ENCODE data around the gene CADM1. TPM values are rescaled to one million over a fixed set of nuclear protein-coding genes. Genes with fewer than 3 reads are reported as not detected.
A peak's percentile ranks its signal among the peaks of the same experiment; 100 is the strongest.

CADM1 gene
- total and polyA plus RNA-seq, 8 donors, result 0.58 to 29.7 (median 5.3) TPM

DNA sequence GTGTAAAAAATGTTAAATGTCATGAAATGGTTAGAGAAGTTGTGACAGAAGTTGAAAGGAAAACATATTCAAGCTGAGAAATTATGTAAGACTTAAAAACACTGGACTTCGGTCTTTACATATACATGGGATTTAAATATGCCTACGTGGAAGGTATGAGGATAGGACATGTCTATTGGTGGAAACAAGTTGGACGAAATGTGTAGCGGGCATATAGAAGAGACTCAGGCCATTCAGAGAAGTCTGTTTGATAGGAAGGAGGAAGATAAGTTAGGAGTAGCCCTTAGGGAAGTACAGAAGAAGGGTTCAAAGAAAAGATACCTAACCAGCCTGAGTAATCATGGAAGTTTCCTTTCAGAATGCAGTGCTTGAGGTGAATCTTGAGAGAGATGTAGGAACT is 14.7 kb downstream of the CADM1 start:
- no peaks in the 10 kb centered on the region for H3K27me3 ChIP-seq
- no peaks in the 10 kb centered on the region for H3K9me3 ChIP-seq
- peaks cover 0 to 10% (median 0%) of the 10 kb centered on the region in 4 donors for H3K4me1 ChIP-seq
- DNase-seq, result no peak
- WGBS, 5 donors, result 91 to 97% (median 94%) methylated on average over 4 of the region's 4 CpGs
- no peak for TF ChIP-seq POLR2A (IDR thresholded peaks at IDR 0.05)
- TF ChIP-seq POLR2AphosphoS5 (IDR thresholded peaks at IDR 0.05), result no peak
- TF ChIP-seq, protein P1, sequence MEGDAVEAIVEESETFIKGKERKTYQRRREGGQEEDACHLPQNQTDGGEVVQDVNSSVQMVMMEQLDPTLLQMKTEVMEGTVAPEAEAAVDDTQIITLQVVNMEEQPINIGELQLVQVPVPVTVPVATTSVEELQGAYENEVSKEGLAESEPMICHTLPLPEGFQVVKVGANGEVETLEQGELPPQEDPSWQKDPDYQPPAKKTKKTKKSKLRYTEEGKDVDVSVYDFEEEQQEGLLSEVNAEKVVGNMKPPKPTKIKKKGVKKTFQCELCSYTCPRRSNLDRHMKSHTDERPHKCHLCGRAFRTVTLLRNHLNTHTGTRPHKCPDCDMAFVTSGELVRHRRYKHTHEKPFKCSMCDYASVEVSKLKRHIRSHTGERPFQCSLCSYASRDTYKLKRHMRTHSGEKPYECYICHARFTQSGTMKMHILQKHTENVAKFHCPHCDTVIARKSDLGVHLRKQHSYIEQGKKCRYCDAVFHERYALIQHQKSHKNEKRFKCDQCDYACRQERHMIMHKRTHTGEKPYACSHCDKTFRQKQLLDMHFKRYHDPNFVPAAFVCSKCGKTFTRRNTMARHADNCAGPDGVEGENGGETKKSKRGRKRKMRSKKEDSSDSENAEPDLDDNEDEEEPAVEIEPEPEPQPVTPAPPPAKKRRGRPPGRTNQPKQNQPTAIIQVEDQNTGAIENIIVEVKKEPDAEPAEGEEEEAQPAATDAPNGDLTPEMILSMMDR (IDR thresholded peaks at IDR 0.05), result no peak
- TF ChIP-seq EP300 (IDR thresholded peaks at IDR 0.05), result no peak
- H3K36me3 ChIP-seq, result no peaks in the 10 kb centered on the region
- intact Hi-C loops (cut with DNase I; ENCODE audit: low total_unique reads), result no loop called here
- no peak overlapping the region for H3K27ac ChIP-seq
- no peak overlapping the region for H3K4me3 ChIP-seq

DNA sequence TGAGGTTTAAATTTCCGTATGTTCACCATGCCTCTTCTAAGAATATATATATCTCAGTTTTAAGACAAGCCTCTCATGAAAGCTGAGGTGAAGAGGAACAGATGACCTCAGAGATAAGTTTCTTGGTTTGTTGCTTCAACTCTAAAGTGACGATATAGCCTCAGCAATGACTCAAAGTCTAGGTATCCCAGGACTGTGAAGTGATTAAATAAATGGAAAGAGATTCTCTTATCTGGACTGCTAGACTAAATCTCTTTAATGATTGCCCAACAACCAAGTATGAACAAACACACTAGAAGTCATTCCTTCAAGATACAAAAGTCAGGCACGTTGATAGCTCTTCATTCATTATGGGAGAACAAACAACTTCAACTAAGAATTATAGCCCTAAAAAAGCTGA is 15.3 kb downstream of the CADM1 start:
- Histone ChIP-seq H3K4me3 (no peak overlapping the region), H3K4me1 (peaks cover 0 to 9% (median 0%) of the 10 kb centered on the region in 4 donors), H3K36me3 (no peaks in the 10 kb centered on the region), H3K9me3 (no peaks in the 10 kb centered on the region), H3K27me3 (no peaks in the 10 kb centered on the region), H3K27ac (no peak overlapping the region)
- no peak for DNase-seq
- TF ChIP-seq EP300 (IDR thresholded peaks at IDR 0.05), result no peak
- TF ChIP-seq POLR2AphosphoS5 (IDR thresholded peaks at IDR 0.05), result peak in 1 of 3 donors; percentile 15
- 42 to 55% (median 46%) methylated on average over 3 of the region's 3 CpGs for WGBS, 5 donors
- intact Hi-C loops (cut with DNase I; ENCODE audit: low total_unique reads), result no loop called here

DNA sequence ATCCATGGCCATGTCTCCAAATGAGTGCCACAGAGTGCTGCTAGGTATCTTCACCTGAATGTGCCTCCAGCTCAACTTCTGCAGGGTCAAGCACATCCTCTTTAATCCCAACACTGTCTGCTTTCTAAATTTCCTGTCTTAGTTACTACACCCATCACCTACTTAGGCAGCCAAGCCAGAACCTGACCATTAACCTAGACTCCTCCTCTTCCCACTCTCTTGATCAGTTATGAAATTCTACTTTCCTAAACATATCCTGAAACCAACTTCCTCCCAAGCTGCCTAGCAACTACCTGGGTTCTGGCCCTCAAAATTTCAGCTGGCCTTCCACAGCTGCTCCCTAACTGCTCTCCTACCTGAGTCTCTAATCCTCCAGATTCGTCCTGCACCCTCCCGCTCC is 22.7 kb downstream of the CADM1 start:
- H3K4me3 ChIP-seq, result no peak overlapping the region
- H3K4me1 ChIP-seq, result no peaks in the 10 kb centered on the region
- intact Hi-C loops (cut with DNase I; ENCODE audit: low total_unique reads), result no loop called here
- DNase-seq, result no peak
- TF ChIP-seq, protein P1 (IDR thresholded peaks at IDR 0.05), result no peak
- TF ChIP-seq EP300 (IDR thresholded peaks at IDR 0.05) (no peak), POLR2A (IDR thresholded peaks at IDR 0.05) (no peak), POLR2AphosphoS5 (IDR thresholded peaks at IDR 0.05) (no peak)
- no peaks in the 10 kb centered on the region for H3K9me3 ChIP-seq
- WGBS, 5 donors, result 83 to 92% (median 90%) methylated on average over 2 of the region's 2 CpGs
- no peaks in the 10 kb centered on the region for H3K36me3 ChIP-seq
- no peak overlapping the region for H3K27ac ChIP-seq
- no peaks in the 10 kb centered on the region for H3K27me3 ChIP-seq

DNA sequence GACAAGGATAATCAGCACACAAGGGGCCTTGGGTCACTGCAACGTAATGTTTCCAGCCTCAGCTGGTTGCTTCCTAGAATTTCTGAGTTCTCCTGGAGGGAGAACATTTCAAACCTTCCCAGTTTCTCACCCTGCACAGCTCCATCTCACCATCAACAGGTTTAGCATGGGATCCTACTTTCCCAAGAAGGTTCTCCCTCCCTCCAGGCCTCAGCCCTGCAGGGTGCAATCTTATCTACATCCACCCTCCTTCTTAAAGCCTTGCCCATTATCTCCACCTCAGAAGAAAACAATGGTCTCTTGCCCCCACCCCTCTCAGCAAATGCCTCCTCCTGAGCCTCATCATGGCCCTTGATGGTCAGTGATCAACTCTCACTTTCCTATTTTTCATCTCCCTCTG is 23.6 kb downstream of the CADM1 start:
- Histone ChIP-seq H3K27me3 (no peaks in the 10 kb centered on the region), H3K4me3 (no peak overlapping the region), H3K9me3 (no peaks in the 10 kb centered on the region), H3K27ac (no peak overlapping the region), H3K36me3 (no peaks in the 10 kb centered on the region), H3K4me1 (no peaks in the 10 kb centered on the region)
- WGBS, 5 donors, result 67 to 89% (median 78%) methylated on average over 1 of the region's 1 CpG
- no peak for TF ChIP-seq POLR2A (IDR thresholded peaks at IDR 0.05)
- intact Hi-C loops (cut with DNase I; ENCODE audit: low total_unique reads), result no loop called here
- no peak for DNase-seq

DNA sequence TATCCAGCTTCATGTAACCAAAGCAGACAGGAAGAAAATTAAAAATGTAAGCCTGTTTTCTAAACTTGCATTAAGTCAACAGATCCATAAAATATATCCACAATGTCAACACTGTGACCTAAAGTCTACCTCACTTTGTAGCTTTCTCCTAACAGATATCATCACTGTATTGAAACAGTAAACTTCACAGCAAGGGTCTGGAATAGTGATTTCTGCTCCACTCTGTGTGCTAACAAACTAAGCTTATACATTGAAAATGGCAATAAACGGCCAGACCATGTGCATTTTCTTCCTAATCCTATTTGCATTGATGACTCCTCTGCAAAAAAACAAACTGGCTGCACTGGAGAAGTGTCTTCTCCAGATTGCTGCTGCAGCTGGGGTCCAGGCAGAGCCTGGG is 26.8 kb downstream of the CADM1 start:
- no peak for TF ChIP-seq EP300 (IDR thresholded peaks at IDR 0.05)
- TF ChIP-seq POLR2AphosphoS5 (IDR thresholded peaks at IDR 0.05), result no peak
- TF ChIP-seq, protein P1 (IDR thresholded peaks at IDR 0.05), result no peak
- TF ChIP-seq POLR2A (IDR thresholded peaks at IDR 0.05), result no peak
- WGBS, 5 donors, result 18 to 48% (median 32%) methylated on average over 1 of the region's 1 CpG

More for the DNA sequence above, 26.8 kb downstream of the CADM1 start:
- no peaks in the 10 kb centered on the region for H3K9me3 ChIP-seq
- no peak overlapping the region for H3K4me3 ChIP-seq
- H3K36me3 ChIP-seq, result no peaks in the 10 kb centered on the region
- no peaks in the 10 kb centered on the region for H3K4me1 ChIP-seq
- DNase-seq, result no peak
- H3K27me3 ChIP-seq, result no peaks in the 10 kb centered on the region
- H3K27ac ChIP-seq, result no peak overlapping the region
- intact Hi-C loops (cut with DNase I; ENCODE audit: low total_unique reads), result no loop called here

Measured in stomach (tissue), 9 donors.